Mucosa of gallbladder (tissue), 1 donor: ENCODE data around the gene FGGY. TPM values are rescaled to one million over a fixed set of nuclear protein-coding genes. Genes with fewer than 3 reads are reported as not detected.
A peak's percentile ranks its signal among the peaks of the same experiment; 100 is the strongest.
"Not testable (repeated sequence)": the region's sequence is repeated elsewhere in the genome, so short reads cannot be mapped to it uniquely, and the experiment has no call there.

Source experiments
- DNase-seq: peaks from one replicate; pipeline ENCODE4 v3.0.0-alpha.2; 2020; ENCODE audit warnings: low spot score
- total RNA-seq: library from RNA; stranded (reverse); gene quantifications from one replicate; pipeline ENCODE4 v1.2.1, GENCODE V29; 2021
- donor health status: DM: no; HTN: no; CAD: no.

Gene FGGY, protein sequence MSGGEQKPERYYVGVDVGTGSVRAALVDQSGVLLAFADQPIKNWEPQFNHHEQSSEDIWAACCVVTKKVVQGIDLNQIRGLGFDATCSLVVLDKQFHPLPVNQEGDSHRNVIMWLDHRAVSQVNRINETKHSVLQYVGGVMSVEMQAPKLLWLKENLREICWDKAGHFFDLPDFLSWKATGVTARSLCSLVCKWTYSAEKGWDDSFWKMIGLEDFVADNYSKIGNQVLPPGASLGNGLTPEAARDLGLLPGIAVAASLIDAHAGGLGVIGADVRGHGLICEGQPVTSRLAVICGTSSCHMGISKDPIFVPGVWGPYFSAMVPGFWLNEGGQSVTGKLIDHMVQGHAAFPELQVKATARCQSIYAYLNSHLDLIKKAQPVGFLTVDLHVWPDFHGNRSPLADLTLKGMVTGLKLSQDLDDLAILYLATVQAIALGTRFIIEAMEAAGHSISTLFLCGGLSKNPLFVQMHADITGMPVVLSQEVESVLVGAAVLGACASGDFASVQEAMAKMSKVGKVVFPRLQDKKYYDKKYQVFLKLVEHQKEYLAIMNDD
- 36.4 TPM for total RNA-seq

DNA sequence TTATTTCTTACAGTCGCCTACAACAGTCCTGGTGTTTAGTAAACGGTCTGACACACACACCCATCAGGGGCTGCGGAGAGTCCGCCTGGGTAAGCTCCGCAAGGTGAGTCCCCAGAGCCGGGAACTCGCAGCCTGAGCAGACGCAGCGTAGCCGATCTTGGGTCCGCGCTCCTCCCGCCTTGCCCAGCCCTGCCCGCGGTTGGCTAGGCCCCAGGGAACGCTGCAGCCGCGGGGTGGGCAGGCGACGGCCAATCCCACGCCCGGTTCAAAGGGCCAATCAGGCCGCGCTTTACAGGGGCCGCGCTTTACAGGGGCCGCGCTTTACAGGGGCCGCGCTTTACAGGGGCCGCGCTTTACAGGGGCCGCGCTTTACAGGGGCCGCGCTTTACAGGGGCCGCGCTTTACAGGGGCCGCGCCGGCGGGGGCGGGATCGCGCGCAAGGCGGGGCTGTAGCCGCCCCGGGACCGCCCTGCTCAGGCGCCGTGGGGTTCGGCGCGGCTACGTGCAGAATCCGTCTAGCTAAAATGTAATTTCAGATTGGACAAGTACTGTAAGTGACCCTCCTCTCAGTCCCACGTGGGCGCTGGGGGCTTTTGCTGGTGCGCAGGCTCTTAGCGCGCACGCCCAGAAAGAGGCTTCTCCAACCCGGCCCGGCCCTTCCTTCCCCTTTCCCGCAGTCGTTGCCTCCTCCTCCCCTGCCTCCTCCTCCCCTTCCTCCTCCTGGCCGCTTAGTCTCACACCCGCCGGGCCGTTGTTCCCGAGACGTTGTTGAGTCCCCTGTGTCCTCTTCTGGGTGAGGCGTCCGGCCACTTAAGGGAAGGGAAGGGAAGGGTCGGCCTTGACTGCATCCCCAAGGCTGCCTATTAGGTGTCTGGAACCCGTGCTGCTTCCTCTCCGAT, at the start of gene FGGY:
Gene FGGY (plus strand): TSS at position 737 of the 899 bp plus-strand sequence. CDS start 24,456 bp downstream, outside the sequence.
- DNase-seq: peak; percentile 98

DNA sequence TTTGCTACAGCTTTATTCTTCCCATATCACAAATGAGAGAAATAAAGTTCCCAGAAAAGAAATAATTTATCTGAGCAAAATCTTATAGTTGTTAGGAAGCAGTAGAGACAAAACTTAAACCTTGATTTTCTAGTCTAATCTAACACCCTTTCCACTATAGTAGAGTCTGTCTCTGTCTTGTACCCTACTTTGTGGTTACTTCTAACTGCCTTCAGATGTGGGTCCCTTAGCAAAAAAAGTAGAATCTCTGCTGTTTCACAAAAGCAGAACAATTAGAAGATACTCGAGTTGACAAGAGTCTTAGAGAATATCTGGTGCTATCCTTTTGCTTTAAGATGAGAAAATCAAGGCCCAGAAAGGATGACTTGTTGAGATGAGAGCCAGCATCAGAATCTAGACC, 48.1 kb upstream of the FGGY start:
- DNase-seq: no peak

DNA sequence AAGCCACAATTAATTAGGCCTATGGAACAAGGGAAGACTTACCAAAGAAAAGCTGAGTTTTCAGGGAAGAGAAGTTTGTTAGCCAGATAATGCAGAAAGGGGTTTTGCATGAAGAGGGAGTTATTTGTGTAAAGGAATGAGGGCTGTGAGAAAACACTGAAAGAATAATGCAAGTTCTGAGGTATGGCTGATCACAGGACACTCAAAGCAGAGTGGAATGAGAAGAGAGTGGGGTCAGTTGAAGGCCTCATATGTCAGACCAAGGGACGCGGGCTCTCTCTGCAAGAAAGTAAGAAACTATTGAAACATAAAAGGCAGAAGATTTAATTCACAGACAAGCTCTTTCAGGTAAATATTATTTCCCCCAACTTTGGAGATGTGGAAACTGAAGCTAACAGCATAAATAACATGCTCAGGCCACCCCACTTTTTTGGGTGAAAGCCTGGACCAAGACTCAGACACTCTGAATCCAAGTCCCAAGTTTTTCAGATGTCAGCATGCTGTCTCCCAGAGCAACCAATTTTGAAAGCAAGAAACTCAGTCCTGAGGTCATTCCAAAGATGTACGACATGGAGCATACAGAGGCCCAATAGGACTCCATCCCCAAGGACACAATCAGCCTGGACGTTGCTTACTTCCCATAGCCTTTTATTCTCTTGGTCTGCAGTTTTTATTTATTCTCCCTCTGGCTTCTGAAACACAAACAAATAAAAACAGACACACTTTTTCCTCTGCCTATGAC, 47.3 kb upstream of the FGGY start:
- DNase-seq: no peak

DNA sequence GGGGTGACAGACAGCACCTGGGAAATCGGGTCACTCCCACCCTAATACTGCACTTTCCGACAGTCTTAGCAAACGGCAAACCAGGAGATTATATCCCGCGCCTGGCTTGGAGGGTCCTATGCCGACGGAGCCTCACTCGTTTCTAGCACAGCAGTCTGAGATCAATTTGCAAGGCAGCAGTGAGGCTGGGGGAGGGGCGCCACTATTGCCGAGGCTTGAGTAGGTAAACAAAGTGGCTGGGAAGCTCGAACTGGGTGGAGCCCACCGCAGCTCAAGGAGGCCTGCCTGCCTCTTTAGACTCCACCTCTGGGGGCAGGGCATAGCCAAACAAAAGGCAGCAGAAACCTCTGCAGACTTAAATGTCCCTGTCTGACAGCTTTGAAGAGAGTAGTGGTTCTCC, 45.8 kb upstream of the FGGY start:
- not testable (repeated sequence) for DNase-seq

DNA sequence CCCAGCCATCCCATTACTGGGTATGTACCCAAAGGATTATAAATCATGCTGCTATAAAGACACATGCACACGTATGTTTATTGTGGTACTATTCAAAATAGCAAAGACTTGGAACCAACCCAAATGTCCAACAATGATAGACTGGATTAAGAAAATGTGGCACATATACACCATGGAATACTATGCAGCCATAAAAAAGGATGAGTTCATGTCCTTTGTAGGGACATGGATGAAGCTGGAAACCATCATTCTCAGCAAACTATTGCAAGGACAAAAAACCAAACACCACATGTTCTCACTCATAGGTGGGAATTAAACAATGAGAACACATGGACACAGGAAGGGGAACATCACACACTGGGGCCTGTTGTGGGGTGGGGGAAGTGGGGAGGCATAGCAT, 40.5 kb upstream of the FGGY start:
- not testable (repeated sequence) for DNase-seq

DNA sequence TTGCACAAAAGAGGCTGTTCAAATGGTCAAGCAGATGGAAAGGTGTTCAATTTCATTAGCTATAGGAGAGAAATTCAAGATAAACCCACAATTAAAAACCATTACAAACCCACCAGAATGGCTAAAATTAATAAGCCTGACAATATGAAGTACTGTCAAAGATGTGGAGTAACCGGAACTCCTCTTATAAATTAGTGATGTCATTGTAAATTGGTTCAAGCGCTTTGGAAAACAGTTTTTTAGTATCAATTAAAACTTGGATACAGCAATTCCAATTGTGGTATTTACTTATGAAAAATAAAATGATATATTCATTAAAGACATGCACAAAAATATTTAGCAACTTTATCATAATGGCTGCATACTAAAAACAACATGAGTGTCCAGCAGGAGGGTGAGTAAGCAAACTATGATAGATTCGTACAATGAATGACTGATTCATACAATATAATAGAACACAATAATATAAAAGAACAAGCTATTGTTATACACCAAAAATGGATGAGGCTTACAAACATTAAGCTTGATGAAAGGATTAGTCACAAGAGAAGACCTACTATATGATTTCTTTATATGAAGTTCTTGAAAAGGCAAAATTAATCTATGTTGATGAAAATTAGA, 38.4 kb upstream of the FGGY start:
- no peak for DNase-seq

DNA sequence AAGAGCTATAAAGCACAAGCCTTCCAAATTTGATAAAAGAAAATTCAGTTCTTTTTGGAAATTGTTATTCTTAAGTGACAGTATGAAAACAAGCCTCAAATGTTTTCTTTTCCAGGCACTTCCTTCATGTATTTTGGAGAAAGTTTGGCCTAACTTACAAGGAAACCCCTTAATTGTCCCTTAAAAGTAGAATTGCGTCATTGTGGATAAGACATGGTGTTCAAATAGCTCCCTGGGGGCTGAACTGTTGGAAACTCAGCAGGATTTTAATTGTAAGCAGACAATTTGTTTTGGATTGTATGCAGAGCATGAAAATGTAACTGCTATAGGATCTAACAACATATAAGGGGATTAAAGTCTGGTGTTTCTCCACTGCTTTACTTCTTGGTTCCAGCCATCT, 35.4 kb upstream of the FGGY start:
- DNase-seq: no peak

DNA sequence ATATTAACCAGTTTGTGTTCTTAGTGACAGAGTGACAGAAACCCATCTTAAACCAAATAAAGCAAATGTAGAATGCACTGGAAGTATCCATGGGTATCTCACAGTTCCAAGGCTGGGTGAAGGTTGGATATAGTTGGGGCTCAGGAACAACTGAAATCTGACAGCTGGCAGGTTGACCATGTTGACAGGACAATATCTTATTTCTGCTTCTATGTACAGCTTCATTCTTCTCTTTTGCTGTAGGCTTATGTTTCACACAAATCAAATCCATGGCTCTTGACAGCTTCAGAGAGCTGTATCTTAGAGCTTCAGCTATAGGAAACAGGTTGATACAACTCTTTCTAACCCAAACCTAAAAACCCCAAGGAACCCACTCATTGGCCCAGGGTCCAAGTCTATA, 34.3 kb upstream of the FGGY start:
- no peak for DNase-seq

DNA sequence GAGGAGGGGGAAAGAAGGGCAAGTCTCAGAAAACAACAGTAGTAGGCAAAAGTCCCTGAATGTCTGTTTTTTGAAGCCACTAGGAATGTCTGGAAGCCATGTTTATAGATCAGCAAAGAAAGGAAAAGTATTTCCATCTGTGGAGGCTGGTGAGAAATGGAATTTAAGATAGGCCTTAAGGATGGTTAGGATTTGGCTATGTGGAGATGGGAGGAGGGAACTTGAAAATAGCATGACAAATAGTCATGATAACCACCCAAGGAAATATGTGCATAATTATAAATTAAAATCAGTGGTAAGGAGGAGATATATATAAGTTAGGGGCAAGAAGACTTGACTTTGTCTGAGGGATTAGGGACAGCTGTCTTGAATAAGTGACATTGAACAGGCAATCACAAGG, 33.8 kb upstream of the FGGY start:
- no peak for DNase-seq

DNA sequence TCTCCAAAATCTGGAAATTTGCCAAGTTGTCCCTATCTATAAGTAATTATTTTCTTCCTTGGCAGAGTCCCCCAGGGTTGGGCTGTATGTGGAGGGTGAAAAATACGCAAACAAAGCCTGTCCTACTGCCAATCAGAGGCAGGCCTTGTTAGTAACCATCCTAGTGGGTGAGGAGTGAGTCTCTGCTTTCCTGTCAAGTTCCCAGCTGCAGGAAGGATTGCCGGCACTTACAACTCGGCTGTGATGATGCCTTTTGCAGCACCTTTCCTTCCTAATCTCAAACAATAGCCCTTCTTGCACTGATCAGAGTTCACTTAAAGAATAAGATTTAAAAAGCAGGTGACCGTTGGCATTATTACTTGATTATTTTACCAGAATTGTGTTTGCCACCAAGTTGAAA, 31.3 kb upstream of the FGGY start:
- DNase-seq: no peak

DNA sequence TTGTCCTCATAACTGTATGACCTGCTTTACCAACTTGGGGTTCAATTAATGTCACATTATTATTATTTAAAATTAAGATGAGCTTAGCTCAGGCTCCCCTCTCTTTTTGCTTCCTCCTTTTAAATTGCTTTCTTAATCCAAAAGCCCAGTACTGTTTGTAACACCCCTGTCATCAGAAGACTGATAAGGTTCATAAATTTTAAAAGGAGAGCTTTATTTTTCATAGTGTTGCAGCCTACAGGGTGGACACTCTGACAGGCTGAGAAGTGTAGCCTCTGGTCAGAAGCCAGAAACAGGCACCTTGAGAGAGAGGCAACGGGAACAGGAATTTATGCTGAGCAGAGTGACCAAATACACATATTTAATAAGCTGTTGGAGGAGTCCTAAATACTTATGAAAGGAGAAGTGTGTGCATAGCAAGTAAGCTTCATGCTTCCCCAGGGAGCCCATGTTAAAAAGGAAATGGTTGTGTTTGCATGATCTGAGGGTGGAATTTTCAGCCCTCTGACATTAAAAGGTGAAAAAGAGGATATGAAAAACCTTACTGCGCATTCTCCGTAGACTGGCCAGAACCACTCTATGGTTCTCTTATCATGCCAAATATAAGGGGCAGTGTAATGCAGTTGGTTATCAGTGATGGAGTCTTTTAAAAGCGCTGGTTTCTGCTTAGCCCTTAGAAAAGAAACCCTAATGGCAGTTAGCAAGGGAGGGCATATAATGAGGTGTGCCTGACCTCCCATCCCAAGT, 30.5 kb upstream of the FGGY start:
- no peak for DNase-seq

DNA sequence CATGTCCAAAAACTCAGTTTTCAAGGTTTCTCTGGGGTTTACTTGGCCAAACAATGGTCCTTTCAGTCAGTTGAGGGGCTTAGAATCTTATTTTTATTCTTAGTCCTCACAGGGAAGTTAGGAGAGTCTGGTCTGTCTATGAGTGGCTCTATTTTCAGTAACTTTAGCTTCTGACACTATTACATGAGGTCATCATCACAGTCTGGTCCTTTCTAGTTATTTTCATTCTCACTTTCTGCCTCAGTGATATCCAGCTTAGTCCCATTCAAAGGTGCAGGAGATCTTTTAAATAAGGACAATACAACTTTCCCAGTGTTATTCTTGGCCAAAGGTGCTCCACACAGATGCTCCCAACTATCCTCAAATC, 30.0 kb upstream of the FGGY start:
- DNase-seq: no peak

DNA sequence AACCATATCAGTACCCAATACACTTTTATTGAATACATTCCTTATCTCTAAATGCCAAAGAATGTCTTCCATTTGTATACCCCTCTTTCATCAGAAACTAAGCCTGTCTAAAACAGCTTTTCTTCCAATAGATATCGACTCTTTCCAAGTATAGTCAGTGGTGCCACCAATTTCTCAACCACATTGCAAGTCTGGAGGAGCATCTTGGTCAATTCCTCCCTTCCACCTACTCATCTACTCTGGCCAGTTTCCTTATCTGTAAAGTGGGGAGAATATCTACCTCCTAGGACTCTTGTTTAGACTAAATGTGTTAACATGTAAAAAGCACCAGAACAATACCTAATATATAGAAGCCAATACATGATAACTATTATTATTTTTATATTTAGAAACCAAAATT, 28.5 kb upstream of the FGGY start:
- no peak for DNase-seq

DNA sequence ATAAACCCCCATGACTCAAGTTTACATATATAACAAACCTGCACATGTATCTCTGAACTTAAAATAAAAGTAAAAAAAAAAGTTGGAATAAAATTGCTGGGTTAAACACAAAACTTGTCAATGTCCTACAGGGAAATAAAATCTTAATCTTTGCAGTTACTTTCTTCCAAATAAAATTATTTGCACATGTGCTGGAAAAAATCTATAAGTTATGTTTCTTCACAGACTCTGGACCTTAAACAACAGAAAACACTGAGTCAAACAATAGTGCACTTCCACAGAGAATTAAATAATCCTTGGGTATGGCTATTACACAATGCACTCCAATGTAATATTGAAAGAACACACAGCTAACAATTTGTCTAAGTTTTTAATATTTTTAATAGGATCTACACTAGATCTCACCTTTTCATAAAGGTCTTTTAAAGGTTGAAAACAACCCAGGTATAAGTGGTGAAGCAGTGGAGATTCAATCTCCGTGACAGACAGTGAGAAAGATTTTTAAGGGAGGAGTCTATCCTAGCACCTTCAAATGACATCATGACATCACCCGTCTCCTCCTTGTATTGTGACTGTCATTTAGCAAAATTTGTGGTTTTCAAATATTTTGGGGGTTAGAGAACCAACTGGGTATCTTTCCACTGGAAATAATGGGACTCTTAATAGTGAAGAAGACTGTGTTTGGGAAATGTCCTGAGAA, 25.2 kb upstream of the FGGY start:
- no peak for DNase-seq

DNA sequence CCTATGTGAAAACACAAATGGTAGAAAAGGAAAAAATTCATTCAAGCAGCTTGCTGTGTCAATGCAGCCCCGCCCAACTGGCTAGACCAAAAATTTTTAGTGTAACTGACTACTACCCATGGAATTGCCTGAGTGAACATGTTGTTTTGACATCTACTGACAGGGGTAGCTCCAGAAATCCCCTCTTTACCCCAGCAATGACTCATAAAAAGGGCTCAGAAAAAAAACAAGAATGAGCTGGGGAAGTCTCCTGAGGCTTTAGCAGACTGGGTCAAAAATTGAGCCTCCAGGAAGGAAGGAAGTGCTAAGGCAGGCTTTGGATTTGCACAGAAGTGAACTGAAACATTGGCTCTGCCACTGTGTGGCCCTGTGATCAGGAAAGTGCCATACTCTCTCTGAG, 24.4 kb upstream of the FGGY start:
- no peak for DNase-seq

DNA sequence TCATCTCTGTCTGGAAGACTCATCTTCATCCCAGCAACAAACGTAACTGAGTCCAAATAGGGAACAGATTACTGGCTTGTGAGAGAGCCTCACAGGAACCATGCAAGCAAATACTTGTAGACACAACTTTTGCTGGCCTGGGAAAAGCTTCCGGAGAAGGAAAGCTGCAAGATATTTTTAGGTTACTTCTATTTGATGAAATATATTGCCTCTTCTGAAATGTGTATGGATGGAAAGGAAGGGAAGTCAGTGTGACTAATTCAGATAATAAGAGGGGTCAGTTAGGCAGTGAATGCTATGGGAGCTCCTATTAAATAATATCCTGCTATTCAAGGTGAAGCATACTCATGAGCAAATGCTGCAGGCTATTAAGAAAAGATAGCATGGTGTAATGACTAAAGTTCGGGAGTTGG, 20.4 kb upstream of the FGGY start:
- no peak for DNase-seq

DNA sequence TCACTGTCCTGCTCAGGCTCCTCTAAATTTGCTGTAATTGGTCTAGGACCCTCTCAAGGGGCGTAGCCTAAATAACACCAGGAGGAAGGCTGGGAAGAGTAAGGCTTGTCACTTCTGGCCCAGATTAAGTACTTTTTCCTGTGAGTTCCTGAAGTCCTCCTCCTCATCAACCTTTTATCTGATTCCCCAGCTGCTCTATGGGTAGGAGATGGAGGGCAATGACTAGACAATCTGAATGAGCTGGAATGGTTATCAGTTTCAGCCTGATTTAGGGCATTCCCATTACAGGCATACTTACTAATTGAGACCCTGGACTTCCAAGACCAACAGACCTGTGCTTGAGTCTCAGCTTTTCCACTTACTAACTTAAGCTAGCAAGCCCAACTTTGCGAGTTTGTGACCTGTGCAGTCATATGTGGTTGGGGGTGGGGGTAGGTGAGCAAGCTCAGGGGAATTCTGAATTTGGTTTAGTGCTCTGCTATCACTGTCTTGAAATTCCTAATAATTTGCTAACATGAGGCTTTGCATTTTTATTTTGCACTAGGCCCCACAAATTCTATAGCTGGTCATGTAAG, 18.0 kb upstream of the FGGY start:
- DNase-seq: no peak

DNA sequence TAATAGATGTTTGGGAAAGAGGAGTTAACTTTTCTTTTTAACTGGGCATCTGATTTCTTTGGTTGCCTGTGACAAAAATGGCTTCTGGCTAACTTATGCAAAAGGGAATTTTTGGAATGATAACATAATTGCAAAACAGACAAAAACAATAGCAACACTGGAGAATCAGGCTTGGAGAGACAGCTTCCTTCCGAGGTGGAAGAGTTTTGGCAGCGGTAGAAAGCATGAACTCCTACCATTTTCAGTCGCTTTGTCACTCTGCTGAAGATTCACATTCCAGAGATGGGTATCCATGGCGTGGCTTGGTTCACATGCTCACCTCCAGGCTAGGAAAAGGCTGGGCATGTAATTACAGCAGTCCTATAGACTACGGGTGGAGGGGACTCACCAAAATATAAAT, 17.2 kb upstream of the FGGY start:
- DNase-seq: no peak

DNA sequence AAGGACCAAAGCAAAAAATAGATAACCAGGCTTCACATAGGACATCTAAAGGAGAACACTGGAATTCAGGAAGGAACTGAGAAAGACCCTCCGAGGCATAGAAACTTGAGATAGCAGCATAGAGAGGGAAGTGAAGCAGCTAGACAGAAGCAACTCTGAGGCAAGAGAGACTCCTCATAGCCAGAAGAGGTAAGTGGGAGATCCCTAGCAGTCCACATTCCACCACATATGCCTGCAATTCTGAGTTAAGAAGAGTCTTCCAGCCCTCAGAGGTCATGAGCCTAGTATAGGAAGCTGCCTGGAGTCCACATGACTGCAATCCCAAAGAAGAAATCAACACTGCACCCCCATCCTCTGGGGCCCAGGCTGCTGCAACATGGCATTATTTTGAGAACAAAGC, 13.9 kb upstream of the FGGY start:
- no peak for DNase-seq

DNA sequence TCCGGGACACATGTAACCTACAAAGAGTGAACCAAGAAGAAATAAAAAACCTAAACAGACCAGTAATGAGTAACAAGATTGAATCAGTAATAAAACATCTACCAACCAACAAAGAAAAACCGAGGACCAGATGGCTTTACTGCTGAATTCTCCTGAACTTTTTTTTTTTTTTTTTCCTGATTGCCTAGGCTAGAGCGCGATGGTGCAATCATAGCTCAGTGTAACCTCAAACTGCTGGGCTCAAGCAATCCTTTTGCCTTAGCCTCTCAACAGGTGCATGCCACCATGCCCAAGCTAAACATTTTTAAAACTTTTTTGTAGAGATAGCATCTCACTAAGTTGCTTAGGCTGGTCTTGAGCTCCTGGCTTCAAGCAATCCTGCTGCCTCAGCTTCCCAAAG, 11.2 kb upstream of the FGGY start:
- DNase-seq: no peak
